MM.1S (cell line): ENCODE data around the gene SP6.

ENCODE experiments used
- EZH2 ChIP-seq: fragments of 300-600 bp; sonication (generic); optimal IDR thresholded peaks from 2 replicates; pipeline ENCODE3; 2017; ENCODE audit warnings: low read depth, mild to moderate bottlenecking, antibody characterized with exemption, low read length, mixed read lengths
- EZH2phosphoT487 ChIP-seq: fragments of 300-600 bp; sonication (generic); IDR thresholded peaks from 2 replicates; pipeline ENCODE4 v1.6.1; 2018; ENCODE audit warnings: antibody characterized with exemption, low read length
- TF ChIP-seq, protein P1 (sequence below): fragments of 300-600 bp; sonication (generic); IDR thresholded peaks from 2 replicates; pipeline ENCODE4 v1.5.1; 2016; ENCODE audit warnings: antibody characterized with exemption, low read length, mixed read lengths

DNA sequence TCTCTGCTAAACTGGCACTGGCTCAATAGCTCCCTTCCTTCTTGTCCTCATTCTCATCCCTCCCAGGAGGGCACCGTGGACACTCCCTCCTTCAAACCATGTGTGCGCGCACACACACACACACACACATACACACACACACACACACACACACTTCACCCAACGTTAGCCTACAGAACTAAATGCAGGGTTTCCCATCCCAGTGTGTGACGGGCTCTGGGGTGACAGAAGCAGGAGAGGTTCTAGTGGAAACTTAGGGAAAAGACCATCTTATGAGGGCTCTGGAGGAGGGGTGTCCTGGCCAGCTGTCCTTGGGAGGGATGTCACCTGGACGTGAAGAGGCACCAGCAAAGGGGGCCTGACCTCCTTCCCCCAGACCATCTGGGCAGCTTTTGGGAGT lies 49.1 kb downstream of the SP6 start:
- TF ChIP-seq, protein P1, sequence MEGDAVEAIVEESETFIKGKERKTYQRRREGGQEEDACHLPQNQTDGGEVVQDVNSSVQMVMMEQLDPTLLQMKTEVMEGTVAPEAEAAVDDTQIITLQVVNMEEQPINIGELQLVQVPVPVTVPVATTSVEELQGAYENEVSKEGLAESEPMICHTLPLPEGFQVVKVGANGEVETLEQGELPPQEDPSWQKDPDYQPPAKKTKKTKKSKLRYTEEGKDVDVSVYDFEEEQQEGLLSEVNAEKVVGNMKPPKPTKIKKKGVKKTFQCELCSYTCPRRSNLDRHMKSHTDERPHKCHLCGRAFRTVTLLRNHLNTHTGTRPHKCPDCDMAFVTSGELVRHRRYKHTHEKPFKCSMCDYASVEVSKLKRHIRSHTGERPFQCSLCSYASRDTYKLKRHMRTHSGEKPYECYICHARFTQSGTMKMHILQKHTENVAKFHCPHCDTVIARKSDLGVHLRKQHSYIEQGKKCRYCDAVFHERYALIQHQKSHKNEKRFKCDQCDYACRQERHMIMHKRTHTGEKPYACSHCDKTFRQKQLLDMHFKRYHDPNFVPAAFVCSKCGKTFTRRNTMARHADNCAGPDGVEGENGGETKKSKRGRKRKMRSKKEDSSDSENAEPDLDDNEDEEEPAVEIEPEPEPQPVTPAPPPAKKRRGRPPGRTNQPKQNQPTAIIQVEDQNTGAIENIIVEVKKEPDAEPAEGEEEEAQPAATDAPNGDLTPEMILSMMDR, result no peak
- TF ChIP-seq EZH2, result no peak
- TF ChIP-seq EZH2phosphoT487, result no peak
